ENCODE results near the gene RPGRIP1L.

DNA sequence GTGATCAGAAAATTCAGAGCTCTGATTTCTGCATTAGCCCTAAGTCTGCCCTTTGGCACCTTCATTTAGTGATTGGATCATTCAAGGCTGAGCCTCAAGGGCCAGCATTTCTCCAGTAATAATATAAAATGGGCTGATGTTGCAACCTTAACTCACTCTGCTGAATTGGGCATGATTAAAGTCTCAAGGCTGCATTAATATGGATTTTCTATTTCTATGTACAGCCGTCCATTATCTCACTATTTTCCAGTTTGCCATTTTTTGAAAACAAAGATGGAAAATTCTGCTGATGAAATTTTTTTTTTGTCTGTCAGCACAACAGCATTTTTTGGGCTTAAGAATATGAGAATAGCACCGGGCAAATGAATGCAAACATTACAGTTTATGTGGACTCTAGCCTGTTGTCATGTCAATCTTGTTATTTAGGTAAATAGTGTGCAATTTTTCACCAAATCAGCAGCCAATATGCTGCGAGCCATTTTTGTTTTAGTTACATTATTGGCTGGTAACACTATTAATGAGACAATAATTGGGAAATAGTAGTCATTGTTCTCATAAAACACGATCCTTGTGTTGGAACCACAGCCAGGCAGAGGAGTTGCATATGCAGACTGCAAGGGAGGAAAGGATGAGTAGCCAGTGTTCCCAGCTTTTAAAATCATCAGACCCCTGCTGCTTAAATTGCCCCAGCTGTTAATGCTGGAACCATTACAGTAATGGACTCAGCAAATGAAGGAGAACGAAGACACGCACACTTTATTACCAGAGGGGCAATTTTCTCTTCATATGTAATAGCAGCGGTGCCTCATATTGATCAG lies 10.8 kb upstream of the RPGRIP1L start:
- TF ChIP-seq, protein P1, sequence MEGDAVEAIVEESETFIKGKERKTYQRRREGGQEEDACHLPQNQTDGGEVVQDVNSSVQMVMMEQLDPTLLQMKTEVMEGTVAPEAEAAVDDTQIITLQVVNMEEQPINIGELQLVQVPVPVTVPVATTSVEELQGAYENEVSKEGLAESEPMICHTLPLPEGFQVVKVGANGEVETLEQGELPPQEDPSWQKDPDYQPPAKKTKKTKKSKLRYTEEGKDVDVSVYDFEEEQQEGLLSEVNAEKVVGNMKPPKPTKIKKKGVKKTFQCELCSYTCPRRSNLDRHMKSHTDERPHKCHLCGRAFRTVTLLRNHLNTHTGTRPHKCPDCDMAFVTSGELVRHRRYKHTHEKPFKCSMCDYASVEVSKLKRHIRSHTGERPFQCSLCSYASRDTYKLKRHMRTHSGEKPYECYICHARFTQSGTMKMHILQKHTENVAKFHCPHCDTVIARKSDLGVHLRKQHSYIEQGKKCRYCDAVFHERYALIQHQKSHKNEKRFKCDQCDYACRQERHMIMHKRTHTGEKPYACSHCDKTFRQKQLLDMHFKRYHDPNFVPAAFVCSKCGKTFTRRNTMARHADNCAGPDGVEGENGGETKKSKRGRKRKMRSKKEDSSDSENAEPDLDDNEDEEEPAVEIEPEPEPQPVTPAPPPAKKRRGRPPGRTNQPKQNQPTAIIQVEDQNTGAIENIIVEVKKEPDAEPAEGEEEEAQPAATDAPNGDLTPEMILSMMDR (IDR thresholded peaks at IDR 0.05), result no peak
- no peak for TF ChIP-seq POLR2A (IDR thresholded peaks at IDR 0.05)

Data from prostate gland (tissue), 2 donors.